GM19023 (cell line): ENCODE results near the gene TMEM121B.
A peak's percentile ranks its signal among the peaks of the same experiment; 100 is the strongest.
"Not testable (repeated sequence)": the region's sequence is repeated elsewhere in the genome, so short reads cannot be mapped to it uniquely, and the experiment has no call there.

Source experiments
- ATAC-seq: cut with Tn5 transposase; IDR thresholded peaks from one replicate; pipeline ENCODE4 v1.9.1; 2021; ENCODE audit warnings: mild to moderate bottlenecking, moderate library complexity; ENCODE audit not compliant: unreplicated experiment

Gene TMEM121B

DNA sequence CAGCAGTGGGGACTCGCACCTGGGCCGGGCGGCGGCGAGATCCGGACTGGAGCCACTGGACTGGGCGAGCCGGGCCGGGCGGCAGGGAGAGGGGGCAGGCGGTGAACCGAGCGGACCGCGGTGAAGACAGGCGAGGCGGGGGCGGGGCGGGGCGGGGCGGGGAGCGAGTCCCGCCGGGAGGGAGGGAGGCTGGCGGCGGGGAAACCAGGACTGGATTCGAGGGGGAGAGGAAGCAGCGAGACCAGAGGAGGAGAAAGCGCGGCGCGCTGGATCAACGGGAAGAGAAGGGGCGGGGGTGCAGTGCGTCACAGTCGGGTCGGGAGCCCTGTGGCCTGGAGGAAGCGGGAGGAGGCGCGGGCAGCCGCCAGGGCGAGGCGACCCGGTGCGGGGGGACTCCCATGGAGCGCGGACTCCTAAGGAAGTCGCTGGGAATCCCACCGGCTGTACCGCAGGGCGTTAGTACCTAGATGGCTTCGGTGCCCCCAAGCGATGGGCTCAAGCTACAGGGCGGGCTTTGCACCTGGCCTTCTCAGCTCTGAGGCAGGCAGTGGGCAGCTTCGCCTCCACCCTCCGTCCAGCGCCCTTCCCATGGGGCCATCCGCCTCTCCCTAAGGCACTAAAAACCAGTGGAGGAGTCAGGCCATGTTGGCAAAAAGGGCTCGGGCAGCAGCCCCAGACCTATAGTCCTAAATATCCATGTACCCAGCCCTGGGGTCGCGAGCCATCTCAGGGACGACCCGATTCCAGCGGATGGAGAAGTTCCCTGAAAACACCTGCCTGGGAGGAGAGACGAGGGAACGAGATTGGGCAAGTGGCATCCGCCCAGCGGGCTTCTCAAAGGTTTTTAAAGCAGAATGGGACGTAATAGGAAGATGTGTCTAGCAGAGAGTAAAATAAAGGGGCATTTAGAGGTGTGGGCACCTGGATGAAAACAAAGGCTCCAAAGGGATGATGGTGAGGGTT lies at the start of gene TMEM121B:
TSS of gene TMEM121B (minus strand) at position 128 of the 963 bp plus-strand sequence. CDS start 233 bp downstream, outside the sequence.
- ATAC-seq, result no peak

DNA sequence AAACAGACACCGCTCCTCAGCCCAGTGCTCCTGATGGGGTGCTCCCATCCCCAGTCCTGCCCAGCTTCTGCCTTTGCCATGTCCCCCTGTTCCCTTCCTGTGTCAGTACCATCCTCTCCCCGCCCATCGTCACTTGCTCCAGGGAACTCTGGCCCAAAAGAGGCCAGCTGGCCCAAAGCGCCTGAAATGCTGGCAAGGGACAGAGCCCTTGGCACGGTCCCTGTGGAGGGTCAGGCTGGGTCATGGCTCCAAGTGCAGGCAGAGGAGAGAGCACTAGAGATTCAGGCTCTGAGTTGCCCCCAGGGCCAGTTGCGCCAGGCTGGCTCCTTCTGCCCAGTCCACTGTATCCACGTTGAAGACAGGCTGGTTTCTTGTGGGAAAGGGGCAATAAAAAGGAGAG lies 46.3 kb upstream of the TMEM121B start:
- ATAC-seq, result no peak

DNA sequence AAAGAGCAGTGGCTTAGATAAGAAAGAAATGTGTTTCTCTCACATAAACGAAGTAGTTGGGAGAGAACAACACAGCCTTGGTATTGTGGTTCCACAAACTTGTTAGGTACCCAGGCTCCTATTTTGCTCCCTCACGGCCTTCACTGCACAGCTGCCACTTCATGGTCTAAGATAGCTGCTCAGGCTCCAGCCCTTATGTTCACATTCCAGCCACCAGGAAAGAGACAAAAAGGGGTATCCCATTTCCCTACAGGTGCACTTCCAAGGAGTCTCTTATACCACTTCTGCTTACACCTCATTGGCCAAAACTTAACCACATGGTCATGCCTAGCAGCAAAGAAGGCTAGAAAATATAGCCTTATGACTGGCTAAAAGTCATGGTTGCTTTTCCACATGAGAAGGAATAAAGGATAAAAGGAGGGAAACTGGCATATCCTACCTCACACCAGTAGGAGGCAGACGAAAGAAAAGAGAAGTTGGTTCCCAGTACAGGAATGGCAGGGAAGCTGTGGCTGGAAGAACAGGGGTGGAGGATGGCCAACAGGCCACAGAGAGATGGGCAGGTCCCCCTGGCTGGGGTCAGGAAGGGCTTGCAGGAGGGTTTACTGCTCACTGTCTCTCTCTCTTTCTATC lies 43.3 kb upstream of the TMEM121B start:
- no peak for ATAC-seq

DNA sequence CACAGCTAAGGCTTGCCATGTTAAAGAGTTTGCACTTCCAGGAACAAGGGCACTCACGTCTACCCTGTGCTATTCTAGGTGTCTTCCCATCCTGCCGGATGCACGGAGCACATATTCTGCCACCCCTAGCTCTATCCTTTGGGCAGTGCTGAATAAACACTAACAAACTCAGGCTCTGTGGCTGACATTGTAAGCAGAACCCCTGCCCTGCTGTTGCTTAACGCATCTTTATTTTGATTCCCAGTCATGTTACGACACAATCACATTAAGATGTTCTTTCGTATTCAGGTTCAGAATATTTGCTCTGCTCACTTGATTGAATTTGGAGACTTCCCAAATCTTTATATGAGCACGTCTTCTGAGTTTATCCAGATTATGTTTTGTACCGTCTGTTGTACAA lies 41.6 kb upstream of the TMEM121B start:
- ATAC-seq, result no peak

DNA sequence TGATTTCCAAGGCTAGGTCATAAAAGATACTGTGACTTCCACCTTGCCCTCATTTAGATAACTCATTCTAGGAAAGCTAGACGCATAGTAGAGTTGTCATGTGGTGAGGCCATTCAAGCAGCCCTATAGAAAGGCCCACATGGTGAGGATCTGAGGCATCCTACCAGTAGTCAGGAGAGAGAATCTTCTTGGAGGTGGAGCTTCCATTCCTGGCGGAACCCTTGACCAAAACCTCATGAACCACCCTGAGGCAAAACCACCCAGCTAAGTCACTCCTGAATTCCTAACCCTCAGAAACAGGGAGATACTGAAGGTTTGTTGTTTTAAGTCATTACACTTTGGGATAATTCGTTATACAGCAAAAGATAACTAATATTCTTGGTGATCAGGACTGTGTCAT lies 40.8 kb upstream of the TMEM121B start:
- no peak for ATAC-seq

DNA sequence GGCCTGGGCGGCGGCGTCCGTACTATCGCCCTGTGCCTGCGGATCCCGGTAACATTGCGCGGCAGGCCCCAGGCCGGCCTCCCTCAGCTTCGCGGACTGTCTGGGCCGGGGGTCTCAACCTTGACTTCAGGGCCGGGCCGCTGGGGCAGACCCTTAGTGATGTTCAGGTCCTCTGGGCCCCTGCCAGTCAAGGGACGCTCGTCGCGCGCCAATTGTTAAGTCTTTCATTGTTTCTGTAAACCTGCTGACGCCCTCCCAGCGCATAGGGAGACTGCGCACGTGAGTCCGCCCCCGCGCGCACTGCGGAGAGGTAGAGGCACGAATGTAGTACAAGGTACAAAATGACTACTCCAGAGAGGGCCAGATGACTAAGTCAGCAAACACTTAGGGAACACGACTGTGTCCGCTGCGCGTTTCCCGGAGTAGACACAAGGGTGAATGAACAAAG lies 38.4 kb upstream of the TMEM121B start:
- peak; percentile 31 for ATAC-seq

DNA sequence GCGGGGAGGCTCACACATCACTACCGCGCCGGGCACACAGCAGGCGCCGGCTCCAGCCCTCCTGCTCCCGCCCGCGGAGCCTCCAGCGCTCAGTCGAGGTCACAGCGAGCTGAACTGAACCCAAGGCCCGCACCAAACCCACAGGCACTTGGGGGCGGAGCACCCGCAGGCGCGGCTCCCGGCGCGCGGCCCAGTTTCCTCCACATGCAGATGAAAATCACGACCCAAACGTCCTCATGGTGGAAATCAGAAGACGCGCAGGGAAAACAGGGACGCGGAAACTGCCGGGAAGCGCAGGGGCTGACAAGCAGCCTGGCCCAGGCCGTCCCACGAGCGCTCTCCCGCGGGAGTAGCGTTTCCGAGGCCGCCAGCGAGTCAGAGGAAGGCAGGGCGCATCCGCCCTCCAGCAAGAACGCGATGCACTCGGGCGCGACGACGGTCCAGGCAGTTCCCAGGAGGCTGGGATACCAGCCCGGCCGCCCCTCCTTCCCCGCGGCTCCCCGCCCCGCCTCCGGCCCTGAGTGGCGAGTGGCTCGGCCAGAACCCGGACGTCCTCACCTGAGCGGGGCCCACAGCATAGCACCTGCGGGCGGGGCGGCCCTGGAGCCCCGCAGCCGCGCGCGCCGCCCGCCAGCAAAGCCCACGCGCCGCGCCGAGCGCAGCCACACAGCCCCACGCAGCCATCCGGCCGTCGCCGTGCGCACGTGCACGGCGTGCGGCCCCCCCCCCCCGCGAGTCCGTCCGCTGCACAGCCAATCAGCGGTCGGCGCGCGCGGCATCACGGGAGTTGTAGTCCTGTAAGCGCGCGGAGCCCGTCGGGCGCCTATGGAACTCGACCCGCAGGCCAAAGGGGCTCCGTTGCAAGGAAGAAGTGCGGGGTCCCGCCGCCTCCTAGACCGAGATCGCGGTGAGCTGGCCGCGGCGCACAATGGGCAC lies 37.7 kb upstream of the TMEM121B start, which contains the start of gene HDHD5:
TSS of gene HDHD5 (minus strand) at position 710 of the 936 bp plus-strand sequence. CDS start at position 684, 26 bp downstream.
- ATAC-seq, result peak; percentile 71

DNA sequence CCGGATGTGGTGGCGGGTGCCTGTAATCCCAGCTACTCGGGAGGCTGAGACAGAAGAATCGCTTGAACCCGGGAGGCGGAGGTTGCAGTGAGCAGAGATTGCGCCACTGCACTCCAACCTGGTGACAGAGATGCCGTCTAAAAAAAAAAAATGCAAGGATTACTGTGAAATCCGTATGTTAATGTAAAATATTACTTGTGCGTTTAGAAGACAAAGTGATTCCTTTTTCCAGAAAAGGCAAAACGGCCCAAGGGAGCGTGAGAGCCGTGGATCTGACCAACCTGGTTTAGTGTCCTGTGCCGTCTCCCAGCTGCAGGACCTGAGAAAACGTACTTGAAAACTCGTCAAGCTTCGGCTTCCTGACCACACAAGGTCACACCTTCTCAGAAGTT lies 37.0 kb upstream of the TMEM121B start:
- ATAC-seq, result no peak

DNA sequence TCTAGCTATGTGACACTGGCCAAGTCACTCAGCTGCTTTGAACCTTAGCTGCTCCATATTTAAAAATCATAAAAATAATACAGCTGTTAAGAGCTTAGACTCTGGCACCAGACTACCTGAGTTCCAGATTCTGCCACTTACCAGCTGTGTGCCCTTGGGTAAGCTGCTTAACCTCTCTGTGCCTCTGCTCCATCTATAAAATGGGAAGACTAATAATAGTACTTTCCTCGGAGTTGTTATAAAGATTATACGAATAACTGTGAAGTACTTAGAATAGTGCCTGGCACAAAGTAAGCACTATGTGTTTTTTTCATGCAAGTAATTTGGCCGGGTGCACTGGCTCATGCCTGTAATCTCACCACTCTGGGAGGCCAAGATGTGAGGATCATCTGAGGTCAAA lies 36.6 kb upstream of the TMEM121B start:
- ATAC-seq, result no peak

DNA sequence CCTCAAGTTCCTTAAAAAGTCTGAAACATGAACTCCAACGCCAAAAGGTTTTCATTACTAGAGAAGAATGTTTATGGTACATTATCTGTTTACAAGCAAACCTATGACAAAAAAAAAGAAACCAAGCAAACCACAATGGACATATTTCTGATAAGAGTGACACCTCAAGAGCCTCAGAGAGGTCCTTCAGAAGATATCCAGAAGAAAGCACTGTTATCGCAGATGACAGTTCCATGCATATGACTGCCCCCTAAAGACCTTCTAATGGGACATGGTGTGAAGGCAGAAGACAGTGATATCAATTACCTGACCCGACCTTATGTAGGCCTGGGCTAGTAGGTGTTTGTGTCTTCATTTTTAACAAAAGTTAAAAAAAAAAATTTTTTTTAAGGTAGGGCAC lies 34.8 kb upstream of the TMEM121B start:
- no peak for ATAC-seq

DNA sequence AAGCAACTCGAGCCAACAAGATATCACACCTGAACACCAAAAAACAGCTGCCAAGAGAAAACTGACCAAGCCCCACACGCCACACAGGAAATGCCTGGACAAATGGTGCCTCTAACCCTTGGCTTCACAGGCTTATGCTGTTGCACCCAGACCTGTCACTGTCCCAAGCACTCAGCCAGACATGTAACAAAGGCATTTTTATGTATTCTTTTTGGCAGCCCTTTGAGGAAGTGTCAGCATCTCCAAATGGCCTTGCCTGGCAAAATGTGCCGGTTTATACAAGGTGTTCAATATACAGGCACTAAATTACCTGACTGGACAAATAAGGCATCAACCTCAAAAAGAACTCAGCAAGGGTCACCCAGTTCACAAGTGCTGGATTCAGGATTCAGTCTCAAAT lies 31.8 kb upstream of the TMEM121B start:
- no peak for ATAC-seq

DNA sequence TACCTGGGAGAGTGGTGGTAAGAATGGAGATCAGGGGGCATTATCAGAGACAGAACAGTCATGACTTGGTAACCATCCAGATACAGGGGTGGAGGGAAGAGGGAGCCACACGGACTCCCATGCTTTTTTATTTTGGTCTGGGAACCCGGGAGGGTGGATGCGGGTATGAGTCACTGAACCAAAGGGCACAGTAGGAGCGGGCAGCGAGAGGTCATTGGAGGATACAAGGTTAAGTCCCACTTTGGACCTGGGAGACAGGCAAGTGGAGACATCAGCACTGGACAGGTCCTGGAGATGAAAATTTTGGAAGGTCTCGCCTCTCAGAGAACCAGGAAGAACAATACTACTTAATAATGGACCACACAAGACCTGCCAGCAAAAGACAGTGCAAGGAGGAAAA lies 31.2 kb upstream of the TMEM121B start:
- no peak for ATAC-seq

DNA sequence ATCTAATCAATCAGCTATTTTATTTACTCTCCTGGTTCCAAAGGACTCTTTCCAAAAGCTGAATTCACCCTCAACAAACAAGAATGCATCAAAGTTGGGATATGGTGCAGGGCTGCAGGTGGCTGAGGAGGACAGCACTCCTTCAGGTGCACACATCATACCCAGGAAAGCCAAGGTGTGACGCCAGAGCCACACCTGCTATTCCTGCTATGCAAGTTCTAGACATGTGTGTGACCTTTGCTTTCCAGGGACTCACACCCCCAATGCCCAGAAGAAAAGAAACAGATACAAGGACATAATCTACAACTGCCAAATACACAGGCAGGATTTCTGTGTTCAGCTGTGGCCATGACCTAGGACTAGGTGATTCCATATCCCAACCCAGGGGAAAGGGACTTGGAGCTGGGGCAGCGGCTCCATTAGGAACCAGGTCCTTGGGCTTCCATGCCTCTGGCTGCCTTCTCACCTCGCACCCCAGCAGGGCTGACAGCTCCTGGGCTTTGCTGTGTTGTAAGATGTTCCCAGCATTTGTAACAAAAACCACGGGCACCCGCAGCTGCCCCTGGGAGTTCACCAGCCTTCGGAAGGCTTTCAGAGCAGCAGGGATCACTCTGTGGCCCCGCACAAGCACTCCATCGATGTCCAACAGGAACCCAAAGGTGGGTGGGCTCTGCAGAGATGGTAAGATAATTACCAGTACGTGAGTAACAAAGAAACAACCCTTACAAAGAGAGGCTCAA lies 28.1 kb upstream of the TMEM121B start:
- no peak for ATAC-seq

DNA sequence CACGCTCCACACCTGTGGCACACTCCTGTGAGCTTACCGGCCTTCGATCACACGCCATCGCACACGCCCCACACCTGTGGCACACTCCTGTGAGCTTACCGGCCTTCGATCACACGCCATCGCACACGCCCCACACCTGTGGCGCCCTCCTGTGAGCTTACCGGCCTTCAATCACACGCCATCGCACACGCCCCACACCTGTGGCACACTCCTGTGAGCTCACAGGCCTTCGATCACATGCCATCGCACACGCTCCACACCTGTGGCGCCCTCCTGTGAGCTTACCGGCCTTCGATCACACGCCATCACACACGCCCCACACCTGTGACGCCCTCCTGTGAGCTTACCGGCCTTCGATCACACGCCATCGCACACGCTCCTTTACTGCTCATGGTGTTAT lies 26.3 kb upstream of the TMEM121B start:
- ATAC-seq, result not testable (repeated sequence)

DNA sequence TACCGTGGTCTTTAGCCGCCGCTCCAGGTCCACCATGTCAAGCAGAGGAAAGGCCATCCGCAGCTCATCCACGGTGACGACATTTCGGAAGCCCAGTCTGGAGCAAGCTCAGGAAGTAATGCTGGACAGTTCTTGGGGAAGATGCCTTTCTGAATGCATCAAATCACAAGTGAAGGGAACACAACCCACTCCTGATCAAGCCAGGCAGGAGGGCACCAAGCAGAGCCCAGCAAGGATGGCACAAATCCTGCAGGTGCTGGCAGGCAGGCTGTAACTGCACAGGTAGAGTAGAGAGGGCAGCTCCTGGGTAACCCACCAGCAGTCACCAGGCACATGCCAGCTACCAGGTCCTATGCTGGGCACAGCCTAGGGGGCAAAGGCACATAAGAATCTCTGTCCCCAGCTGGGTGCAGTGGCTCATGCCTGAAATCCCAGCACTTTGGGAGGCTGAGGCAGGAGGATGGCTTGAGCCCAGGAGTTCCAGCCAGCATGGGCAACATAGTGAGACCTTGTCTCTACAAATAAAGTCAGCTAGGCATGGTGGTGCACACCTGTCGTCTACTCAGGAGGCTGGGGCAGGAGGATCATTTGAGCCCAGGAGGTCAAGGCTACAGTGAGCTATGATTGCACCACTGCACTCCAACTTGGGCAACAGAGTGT lies 24.0 kb upstream of the TMEM121B start:
- ATAC-seq, result no peak

DNA sequence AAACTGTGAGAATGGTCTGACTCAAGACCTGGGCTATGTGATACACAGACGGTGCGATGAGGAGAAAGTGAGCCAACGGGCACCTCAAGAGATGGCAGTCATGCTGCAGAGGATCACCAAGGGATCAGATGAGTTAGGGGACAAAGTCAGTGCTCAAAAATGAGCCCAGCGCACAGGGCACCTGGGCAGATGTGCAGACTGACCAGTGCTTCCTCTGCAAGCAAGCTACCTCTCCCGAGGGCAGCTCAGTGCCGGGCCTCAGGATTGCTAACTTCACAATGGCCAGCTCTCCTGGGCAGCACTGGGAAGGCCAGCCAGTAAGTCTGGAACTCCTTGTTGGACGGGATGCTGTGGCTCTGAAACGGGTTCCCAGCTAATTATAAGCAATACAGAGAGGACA lies 22.7 kb upstream of the TMEM121B start:
- no peak for ATAC-seq

DNA sequence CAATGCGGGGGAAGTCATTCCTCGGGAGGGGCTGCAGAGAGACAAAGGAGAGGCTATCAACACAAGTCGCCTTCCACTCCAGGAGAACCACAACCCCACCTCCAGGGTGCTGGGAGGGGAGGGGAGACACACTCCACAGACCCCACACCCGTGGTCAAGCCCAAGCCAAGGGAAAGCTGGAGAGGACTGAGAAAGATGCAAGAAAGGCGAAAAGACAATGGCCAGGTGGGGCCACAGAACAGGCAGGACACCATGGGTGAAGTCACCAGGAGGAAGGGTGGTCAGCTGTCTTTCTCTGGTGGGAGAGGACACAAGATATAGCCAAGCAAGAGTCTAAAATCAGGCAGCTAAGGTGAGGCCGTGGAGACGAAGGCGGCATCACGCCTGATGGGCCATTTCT lies 21.9 kb upstream of the TMEM121B start:
- ATAC-seq, result no peak

DNA sequence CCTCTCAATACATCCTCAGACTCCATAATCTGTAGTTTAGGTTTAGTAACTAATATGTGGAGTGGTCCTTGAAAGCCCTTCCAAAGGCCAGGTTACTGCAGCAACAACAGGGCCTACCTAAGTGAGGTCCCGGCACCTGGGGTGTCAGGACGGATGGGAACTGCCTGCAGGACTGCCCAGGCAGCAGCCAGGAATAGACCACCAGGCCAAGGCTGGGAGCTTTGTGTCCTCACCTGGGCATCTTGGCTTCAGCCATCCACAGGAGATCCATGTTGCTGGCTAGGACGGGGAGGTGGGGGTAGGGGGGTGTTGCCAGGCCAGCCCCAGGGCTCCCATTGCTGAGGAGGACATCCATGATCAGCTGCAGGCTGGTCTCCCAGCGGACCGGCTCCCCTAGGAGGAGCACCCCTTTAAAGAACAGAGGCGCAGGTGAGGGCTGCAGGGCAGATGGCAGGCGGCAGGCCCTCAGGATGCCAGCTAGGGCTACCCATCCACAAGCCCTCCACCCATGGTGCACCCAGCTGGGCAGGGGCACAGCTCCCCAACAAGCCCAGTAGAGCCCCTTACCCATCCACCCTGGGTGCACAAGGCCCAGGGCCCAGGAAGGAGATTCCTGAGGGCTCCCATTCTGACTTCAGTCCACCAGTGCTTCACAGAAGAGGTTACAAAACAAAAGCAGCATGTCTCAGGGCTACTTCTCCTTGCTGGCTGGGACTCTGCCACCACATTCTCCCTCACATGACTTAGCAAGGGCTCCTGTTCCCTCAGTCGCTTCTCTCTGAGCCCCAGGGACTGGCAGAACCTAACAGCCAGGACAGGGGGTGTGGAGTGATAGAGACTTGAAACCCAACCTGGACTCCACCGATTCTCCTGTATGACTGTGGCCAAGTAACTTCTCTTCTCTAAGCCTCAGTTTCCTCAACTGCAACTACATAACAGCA lies 19.9 kb upstream of the TMEM121B start:
- ATAC-seq, result no peak

DNA sequence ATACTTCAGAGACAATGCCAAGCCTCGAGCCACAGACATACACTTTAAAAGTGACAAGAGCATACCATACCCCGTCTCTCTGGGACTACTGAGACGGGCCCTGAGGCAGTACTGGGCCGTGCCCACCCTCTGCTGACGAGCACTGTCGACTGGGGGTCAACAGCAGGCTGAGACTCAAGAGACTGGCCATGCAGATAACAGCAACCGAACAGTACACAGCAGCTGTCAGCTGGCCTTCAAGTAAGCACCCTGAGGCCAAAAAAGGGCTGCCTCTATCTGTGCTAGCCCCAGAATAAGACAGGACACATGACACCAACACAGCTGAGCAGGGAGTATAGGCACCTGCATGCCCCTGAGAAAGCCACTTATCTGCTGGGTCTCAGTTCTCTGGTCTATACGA lies 18.9 kb upstream of the TMEM121B start:
- ATAC-seq, result no peak
